Measurements from ENCODE around the gene KCNAB1. TPM values are rescaled to one million over a fixed set of nuclear protein-coding genes. Genes with fewer than 3 reads are reported as not detected.

KCNAB1 gene
- total and polyA plus RNA-seq, 2 donors (not counting 1 experiment from before 2014, with no cell fraction given): not detected

- no peak overlapping the region for H3K27ac Mint-ChIP-seq
- Histone ChIP-seq H4K20me1 (ENCODE audit: control insufficient read depth, insufficient read depth, low read length, poor library complexity, severe bottlenecking) (no peaks in the 10 kb centered on the region), H3K27ac (ENCODE audit: low read length in 2 of 2) (no peak overlapping the region), H3K4me2 (replicated peaks; ENCODE audit: low read depth, low read length, poor library complexity, severe bottlenecking) (no peak overlapping the region), H2AFZ (ENCODE audit: insufficient read depth, low read depth, low read length, poor library complexity, severe bottlenecking) (no peak overlapping the region), H3K9me3 (ENCODE audit: control extremely low read depth in 1 of 3, control insufficient read depth in 2 of 3, insufficient read depth in 1 of 3, low read length in 2 of 3) (no peaks in the 10 kb centered on the region), H3K9ac (ENCODE audit: low read length) (no peak overlapping the region), H3K79me2 (ENCODE audit: control insufficient read depth, insufficient read depth, low read length) (no peaks in the 10 kb centered on the region), H3K4me3 (ENCODE audit: control extremely low read depth in 1 of 5, extremely low read depth in 1 of 5, insufficient read depth in 1 of 5, low read depth in 2 of 5, low read length in 4 of 5) (no peak overlapping the region), H3K36me3 (replicated peaks in 1 of 2; ENCODE audit: control extremely low read depth in 1 of 2, control insufficient read depth in 1 of 2, extremely low read depth in 1 of 2, insufficient read depth in 2 of 2, low read length in 1 of 2) (no peaks in the 10 kb centered on the region), H3K4me1 (ENCODE audit: control insufficient read depth in 2 of 2, insufficient read depth in 2 of 2, low read length in 2 of 2) (no peaks in the 10 kb centered on the region), H3K27me3 (replicated peaks in 1 of 4; ENCODE audit: control extremely low read depth in 1 of 4, control insufficient read depth in 3 of 4, insufficient read depth in 4 of 4, low read length in 3 of 4) (peaks cover 0 to 6% (median 3%) of the 10 kb centered on the region in 4 experiments)
- ChIA-PET CTCF (no interaction called here), POLR2A (no interaction called here)
- H3K9me3 Mint-ChIP-seq (ENCODE audit: insufficient read depth): no peaks in the 10 kb centered on the region
- no peak for TF ChIP-seq EZH2 (IDR thresholded peaks at IDR 0.05; ENCODE audit: borderline replicate concordance, insufficient read depth, low read depth, low read length, poor library complexity, severe bottlenecking)
- TF ChIP-seq CTCF (IDR thresholded peaks at IDR 0.05): no peak
- H3K4me1 Mint-ChIP-seq: no peaks in the 10 kb centered on the region
- H3K4me3 Mint-ChIP-seq: no peak overlapping the region
- intact Hi-C loops (cut with micrococcal nuclease): no loop called here
- peaks cover 32% of the 10 kb centered on the region for H3K27me3 Mint-ChIP-seq
- no peak for DNase-seq
- no peak for ATAC-seq (ENCODE audit: low read depth)
- WGBS (ENCODE audit: insufficient coverage): 86% methylated on average over 2 of the region's 2 CpGs
Measured at GRCh38 chr3:156298938-156299337, 178.6 kb downstream of the KCNAB1 start.

DNA sequence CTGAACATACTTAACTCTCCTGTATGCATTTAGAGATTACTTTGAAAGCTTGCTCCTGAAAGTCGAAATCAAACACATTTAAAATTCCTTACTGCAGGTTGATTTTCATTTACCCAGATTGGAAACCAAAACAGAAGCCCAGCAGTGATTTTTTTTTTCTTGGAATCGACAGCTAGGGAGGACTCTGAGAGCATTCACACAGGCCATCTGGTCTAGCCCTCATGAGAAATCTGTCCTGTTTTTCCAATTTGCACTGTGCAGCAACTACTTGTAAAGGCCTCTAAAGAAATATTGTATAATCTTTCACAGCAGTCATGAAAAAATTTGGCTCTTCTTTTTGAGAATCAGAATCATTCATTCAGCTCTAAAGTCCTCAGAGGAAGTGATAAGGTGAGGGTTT, 179.2 kb downstream of the KCNAB1 start:
- DNase-seq (no peak), ATAC-seq (ENCODE audit: low read depth) (no peak)
- Histone ChIP-seq H3K27ac (ENCODE audit: low read length in 2 of 2) (no peak overlapping the region), H3K27me3 (replicated peaks in 1 of 4; ENCODE audit: control extremely low read depth in 1 of 4, control insufficient read depth in 3 of 4, insufficient read depth in 4 of 4, low read length in 3 of 4) (peaks cover 0 to 4% (median 2%) of the 10 kb centered on the region in 4 experiments), H4K20me1 (ENCODE audit: control insufficient read depth, insufficient read depth, low read length, poor library complexity, severe bottlenecking) (no peaks in the 10 kb centered on the region), H3K4me2 (replicated peaks; ENCODE audit: low read depth, low read length, poor library complexity, severe bottlenecking) (no peak overlapping the region), H2AFZ (ENCODE audit: insufficient read depth, low read depth, low read length, poor library complexity, severe bottlenecking) (no peak overlapping the region), H3K4me1 (ENCODE audit: control insufficient read depth in 2 of 2, insufficient read depth in 2 of 2, low read length in 2 of 2) (no peaks in the 10 kb centered on the region), H3K9me3 (ENCODE audit: control extremely low read depth in 1 of 3, control insufficient read depth in 2 of 3, insufficient read depth in 1 of 3, low read length in 2 of 3) (no peaks in the 10 kb centered on the region), H3K36me3 (replicated peaks in 1 of 2; ENCODE audit: control extremely low read depth in 1 of 2, control insufficient read depth in 1 of 2, extremely low read depth in 1 of 2, insufficient read depth in 2 of 2, low read length in 1 of 2) (no peaks in the 10 kb centered on the region), H3K79me2 (ENCODE audit: control insufficient read depth, insufficient read depth, low read length) (no peaks in the 10 kb centered on the region), H3K4me3 (ENCODE audit: control extremely low read depth in 1 of 5, extremely low read depth in 1 of 5, insufficient read depth in 1 of 5, low read depth in 2 of 5, low read length in 4 of 5) (no peak overlapping the region), H3K9ac (ENCODE audit: low read length) (no peak overlapping the region)
- H3K9me3 Mint-ChIP-seq (ENCODE audit: insufficient read depth): no peaks in the 10 kb centered on the region
- peaks cover 29% of the 10 kb centered on the region for H3K27me3 Mint-ChIP-seq
- intact Hi-C loops (cut with micrococcal nuclease): no loop called here
- POLR2A ChIA-PET: no interaction called here
- H3K4me1 Mint-ChIP-seq: no peaks in the 10 kb centered on the region
- 67% methylated on average over 1 of the region's 2 CpGs for WGBS (ENCODE audit: insufficient coverage)
- H3K27ac Mint-ChIP-seq: no peak overlapping the region
- H3K4me3 Mint-ChIP-seq: no peak overlapping the region
- TF ChIP-seq CTCF (IDR thresholded peaks at IDR 0.05) (no peak), EZH2 (IDR thresholded peaks at IDR 0.05; ENCODE audit: borderline replicate concordance, insufficient read depth, low read depth, low read length, poor library complexity, severe bottlenecking) (no peak)
- CTCF ChIA-PET: no interaction called here

Measured in B cell (primary cell).